Measurements from ENCODE around the gene RBMX2.
"Not testable (repeated sequence)": the region's sequence is repeated elsewhere in the genome, so short reads cannot be mapped to it uniquely, and the experiment has no call there.

RBMX2 gene

GRCh38 chrX:130416785-130417184 lies 15.0 kb downstream of the RBMX2 start:
- Histone ChIP-seq H3K27ac (no peak overlapping the region), H3K9me3 (ENCODE audit: severe bottlenecking) (no peaks in the 10 kb centered on the region), H3K36me3 (no peaks in the 10 kb centered on the region; the same call in none of the 2 replicates), H3K4me3 (ENCODE audit: low read depth, low read length) (no peak overlapping the region), H3K27me3 (ENCODE audit: insufficient read depth, low read depth, severe bottlenecking) (peaks cover 8% of the 10 kb centered on the region)
- no peak for DNase-seq
- TF ChIP-seq CTCF (IDR thresholded peaks at IDR 0.05; ENCODE audit: low read depth, low read length), result no peak

- TF ChIP-seq CTCF (IDR thresholded peaks at IDR 0.05; ENCODE audit: low read depth, low read length), result no peak
- H3K4me3 ChIP-seq (ENCODE audit: low read depth, low read length), result no peak overlapping the region
- H3K27ac ChIP-seq, result no peak overlapping the region
- no peak for DNase-seq
- peaks cover 8% of the 10 kb centered on the region for H3K27me3 ChIP-seq (ENCODE audit: insufficient read depth, low read depth, severe bottlenecking)
- H3K9me3 ChIP-seq (ENCODE audit: severe bottlenecking), result no peaks in the 10 kb centered on the region
- no peaks in the 10 kb centered on the region; the same call in none of the 2 replicates for H3K36me3 ChIP-seq
Observed at GRCh38 chrX:130418066-130418465, 16.3 kb downstream of the RBMX2 start.

- no peak for TF ChIP-seq CTCF (IDR thresholded peaks at IDR 0.05; ENCODE audit: low read depth, low read length)
Observed at GRCh38 chrX:130418740-130419139, 17.0 kb downstream of the RBMX2 start.

GRCh38 chrX:130419263-130419662 lies 17.5 kb downstream of the RBMX2 start:
- H3K36me3 ChIP-seq, result no peaks in the 10 kb centered on the region; the same call in 1 of the 2 replicates
- no peaks in the 10 kb centered on the region for H3K9me3 ChIP-seq (ENCODE audit: severe bottlenecking)
- DNase-seq, result no peak
- no peak overlapping the region for H3K4me3 ChIP-seq (ENCODE audit: low read depth, low read length)
- peaks cover 8% of the 10 kb centered on the region for H3K27me3 ChIP-seq (ENCODE audit: insufficient read depth, low read depth, severe bottlenecking)
- TF ChIP-seq CTCF (IDR thresholded peaks at IDR 0.05; ENCODE audit: low read depth, low read length), result no peak
- no peak overlapping the region for H3K27ac ChIP-seq

More at GRCh38 chrX:130418740-130419139, 17.0 kb downstream of the RBMX2 start:
- Histone ChIP-seq H3K9me3 (ENCODE audit: severe bottlenecking) (no peaks in the 10 kb centered on the region), H3K4me3 (ENCODE audit: low read depth, low read length) (no peak overlapping the region), H3K27ac (no peak overlapping the region), H3K27me3 (ENCODE audit: insufficient read depth, low read depth, severe bottlenecking) (peaks cover 8% of the 10 kb centered on the region), H3K36me3 (no peaks in the 10 kb centered on the region; the same call in 1 of the 2 replicates)
- no peak for DNase-seq

GRCh38 chrX:130426531-130426930 lies 24.7 kb downstream of the RBMX2 start:
- H3K36me3 ChIP-seq, result no peaks in the 10 kb centered on the region
- H3K27me3 ChIP-seq (ENCODE audit: insufficient read depth, low read depth, severe bottlenecking), result peaks cover 4% of the 10 kb centered on the region
- H3K9me3 ChIP-seq (ENCODE audit: severe bottlenecking), result peaks cover 3% of the 10 kb centered on the region
- DNase-seq, result no peak
- TF ChIP-seq CTCF (IDR thresholded peaks at IDR 0.05; ENCODE audit: low read depth, low read length), result no peak
- peak overlapping the region; percentile 72 for H3K27ac ChIP-seq
- H3K4me3 ChIP-seq (ENCODE audit: low read depth, low read length), result no peak overlapping the region

- H3K27me3 ChIP-seq (ENCODE audit: insufficient read depth, low read depth, severe bottlenecking); H3K27ac ChIP-seq; DNase-seq; H3K4me3 ChIP-seq (ENCODE audit: low read depth, low read length); H3K36me3 ChIP-seq; H3K9me3 ChIP-seq (ENCODE audit: severe bottlenecking): not testable (repeated sequence)
Observed at GRCh38 chrX:130429236-130429635, 27.4 kb downstream of the RBMX2 start.

All from WERI-Rb-1 (cell line).